GM18526 (cell line): ENCODE results near the gene EFCAB9.

Experiments
- POLR2A ChIP-seq: IDR thresholded peaks from 3 replicates; pipeline ENCODE4 v1.6.1; 2011; ENCODE audit not compliant: insufficient read length; ENCODE audit errors: extremely low read depth

EFCAB9 gene

GRCh38 chr5:172162323-172162986 is 31.5 kb upstream of the EFCAB9 start:
- TF ChIP-seq POLR2A: no peak

GRCh38 chr5:172162987-172163343 is 31.0 kb upstream of the EFCAB9 start:
- no peak for TF ChIP-seq POLR2A

- no peak for TF ChIP-seq POLR2A
Measured at GRCh38 chr5:172163346-172163745, 30.6 kb upstream of the EFCAB9 start.

GRCh38 chr5:172164769-172165212 is 29.2 kb upstream of the EFCAB9 start:
- TF ChIP-seq POLR2A: no peak

GRCh38 chr5:172165465-172165864 is 28.5 kb upstream of the EFCAB9 start:
- no peak for TF ChIP-seq POLR2A

DNA sequence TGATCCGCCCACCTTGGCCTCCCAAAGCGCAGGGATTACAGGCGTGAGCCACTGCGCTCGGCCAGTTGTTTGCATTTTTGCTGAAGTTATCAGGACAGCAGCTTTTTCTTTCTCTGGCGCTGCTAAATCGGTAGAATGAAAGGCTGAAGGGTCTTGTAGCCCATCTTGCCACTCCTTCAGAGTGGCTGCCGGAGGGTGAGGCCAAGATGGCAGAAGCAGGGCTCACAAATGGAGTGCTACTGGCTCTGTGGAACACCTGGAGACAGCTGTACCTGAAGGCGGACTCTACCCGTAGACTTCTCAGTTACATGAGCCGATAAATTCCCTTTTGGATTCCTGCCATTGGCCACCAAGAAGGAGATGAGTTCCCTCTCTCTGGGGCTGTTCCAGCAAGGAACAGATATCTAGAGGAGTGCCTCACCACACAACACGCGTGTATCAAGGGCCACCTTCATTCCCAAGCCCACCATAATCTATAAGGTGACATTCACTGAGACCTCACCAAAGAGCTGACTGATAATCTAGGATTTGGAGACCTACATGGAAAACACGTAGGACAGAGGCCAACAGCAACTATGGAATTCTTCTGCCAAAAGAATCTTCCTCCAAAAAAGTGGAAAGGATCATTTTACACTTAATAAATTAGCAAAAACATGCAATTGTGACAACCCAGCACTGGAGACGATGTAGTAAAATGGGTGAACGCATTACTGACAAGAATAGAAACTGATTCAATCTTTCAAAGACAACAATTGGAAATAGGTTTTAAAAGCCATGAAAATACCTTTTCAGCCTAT is 27.7 kb upstream of the EFCAB9 start:
- no peak for TF ChIP-seq POLR2A

DNA sequence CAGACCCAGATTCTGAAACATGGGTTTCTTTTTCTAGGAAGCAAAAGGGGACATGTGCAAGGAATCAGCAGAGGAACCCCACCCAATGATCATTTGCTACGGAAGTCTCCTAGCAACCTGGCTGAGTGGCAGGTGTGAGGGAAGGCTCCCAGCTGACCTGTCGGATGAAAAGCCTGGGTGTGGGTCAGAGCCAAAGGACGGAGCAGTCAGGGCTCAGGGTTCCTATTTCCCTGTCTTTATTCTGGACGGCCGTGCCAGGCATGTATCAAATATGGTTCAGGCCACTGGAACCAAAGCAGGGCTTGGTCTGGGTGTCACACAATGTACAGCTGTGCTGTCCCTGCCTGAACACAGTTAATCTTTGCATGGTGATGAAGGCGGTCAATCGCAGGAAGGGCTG is 26.1 kb upstream of the EFCAB9 start:
- no peak for TF ChIP-seq POLR2A

DNA sequence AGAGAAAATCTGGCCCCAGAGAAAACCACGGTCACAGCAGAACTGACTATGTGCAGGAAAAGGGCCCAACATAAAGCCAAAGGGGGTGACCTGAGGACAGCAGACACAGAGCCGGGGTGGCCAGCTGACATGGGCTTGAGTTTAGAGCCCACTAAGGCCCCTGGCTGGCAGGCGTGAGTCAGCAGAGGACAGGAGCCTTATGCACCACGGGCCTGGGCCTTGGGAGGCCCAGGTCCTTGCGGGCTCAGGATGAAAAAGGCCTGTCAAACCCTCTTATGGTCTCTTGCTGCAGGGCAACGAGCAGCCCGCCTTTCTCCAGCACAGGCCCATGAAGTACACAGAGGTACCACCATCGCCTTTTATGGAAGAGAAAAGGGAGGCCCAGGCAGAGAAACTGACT is 25.7 kb upstream of the EFCAB9 start:
- no peak for TF ChIP-seq POLR2A

GRCh38 chr5:172169216-172169615 is 24.8 kb upstream of the EFCAB9 start:
- TF ChIP-seq POLR2A: no peak

DNA sequence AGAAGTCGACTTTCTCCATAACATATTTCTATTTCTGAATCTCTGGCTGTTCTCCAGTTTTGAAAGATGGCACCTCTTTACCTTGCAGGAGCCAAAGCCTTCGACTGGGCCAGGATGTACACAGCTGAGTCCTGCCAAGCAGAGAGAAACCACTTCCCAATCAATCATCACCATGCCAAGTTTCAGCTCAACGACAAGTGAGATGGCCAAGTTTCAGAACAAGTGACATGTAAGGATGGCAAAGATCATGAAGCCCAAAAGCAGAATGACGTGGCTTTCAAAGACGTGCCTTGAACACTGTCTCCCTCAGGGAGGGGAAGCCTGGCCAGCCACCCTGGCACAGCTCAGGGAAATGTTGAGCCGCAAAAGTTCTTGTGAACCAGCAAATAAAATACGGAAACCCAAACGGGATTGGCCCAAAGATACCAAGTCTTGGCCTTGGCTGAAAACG is 23.7 kb upstream of the EFCAB9 start:
- TF ChIP-seq POLR2A: no peak

DNA sequence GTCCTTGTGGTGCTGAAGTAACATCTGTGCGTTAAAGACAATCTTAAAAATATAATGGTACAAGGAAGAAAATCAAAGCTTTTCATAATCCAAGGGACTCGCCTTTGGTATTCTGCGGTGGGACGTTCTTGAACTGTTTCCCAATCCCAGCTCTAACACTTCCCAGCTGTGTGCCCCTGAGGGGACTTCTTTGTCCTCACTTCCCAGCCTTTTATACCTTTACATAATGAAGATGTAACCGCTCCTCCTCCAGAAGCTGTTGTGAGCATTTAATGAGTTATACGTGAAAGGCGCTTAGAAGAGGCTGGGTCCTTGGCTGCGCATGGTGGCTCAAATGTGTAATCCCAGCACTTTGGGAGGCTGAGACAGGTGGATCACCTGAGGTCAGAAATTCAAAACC is 22.9 kb upstream of the EFCAB9 start:
- TF ChIP-seq POLR2A: no peak

DNA sequence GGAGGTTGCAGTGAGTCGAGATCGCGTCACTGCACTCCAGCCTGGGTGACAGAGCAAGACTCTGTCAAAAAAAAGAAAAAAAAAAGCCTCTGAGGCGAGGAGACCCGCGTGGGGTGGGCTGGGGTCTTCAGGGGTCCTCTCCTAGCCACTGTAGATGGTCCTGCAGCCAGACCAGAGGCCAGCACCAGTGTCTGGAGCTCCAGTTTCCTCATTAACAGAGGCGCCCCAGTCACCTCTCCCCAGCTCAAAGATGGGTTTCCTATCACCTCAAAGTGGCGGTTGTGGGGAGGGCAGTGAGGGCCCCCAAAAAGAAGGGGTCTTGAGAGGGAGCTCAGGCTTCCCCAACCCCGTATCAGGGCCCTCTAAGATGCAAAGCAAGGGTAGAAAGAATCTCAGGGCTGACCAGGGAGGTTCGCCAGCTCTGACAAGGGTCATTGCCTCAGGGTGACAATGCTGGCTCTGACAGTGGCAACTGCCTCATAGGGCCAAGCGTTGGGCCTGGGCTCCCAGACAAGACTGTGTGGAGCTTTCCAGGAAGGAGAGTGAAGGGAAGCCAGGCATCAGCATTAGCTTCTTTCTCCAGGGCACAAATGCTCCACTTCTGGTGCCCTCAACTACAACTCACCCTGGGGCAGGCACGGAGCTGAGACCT is 20.9 kb upstream of the EFCAB9 start:
- no peak for TF ChIP-seq POLR2A

GRCh38 chr5:172173564-172174153 is 20.3 kb upstream of the EFCAB9 start:
- no peak for TF ChIP-seq POLR2A

DNA sequence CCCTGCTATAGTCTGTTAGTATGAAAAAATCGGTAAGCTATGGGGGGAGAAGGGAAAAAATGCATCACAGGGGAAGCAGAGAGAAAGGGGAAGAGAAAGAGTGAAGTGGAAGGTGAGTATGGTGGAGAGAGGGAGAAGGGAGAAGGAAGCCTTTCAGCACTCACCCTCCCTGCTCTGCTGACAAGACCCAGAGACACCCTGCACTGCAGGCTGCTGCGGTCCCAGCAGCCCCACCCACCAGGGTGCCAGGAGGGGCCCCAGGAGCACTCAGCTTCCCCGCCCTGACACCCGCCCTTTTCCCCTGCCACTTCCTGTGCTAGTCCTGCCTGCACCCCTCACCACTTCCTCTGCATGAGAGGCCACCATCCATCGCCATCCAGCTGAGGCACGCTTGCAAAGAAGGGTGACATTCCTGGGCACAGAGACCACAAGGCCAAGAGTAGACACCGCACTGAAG is 18.7 kb upstream of the EFCAB9 start:
- peak; percentile 67 for TF ChIP-seq POLR2A

DNA sequence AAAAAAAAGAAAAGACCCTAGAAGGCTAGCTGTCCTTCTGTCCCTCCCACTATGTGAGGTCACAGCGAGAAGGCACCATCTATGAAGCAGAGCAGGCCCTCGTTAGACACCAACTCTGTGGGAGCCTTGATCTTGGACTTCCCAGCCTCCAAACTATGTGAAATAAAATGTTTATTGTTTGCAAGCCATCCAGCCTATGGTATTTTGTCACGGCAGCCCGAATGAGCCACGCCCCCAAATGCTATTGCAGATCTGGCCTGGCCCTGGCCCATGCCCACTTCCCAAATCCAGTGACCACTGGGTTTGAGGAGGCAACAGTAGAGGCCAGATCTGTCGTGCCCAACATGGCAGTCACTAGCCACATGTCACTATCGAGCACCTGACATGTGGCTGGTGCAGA is 16.8 kb upstream of the EFCAB9 start:
- TF ChIP-seq POLR2A: no peak
